OCI-LY3 (cell line): ENCODE results near the gene CDH23.

Experiments used
- H2AFZ ChIP-seq: fragments of 200-600, 300-600 bp; shearing (Covaris generic); 2 replicates; pipeline ENCODE4 v1.6.0; 2014; ENCODE audit warnings: antibody characterized with exemption, low read depth, low read length
- H3K27ac ChIP-seq: fragments of 200-600, 300-600 bp; sonication (generic); 2 replicates; pipeline ENCODE4 v1.5.1; 2014; ENCODE audit warnings: mild to moderate bottlenecking, low read length, moderate library complexity, mixed read lengths
- H3K27me3 ChIP-seq: fragments of 200-600, 300-600 bp; sonication (generic); 2 replicates; pipeline ENCODE4 v1.6.1; 2014; ENCODE audit warnings: low read depth, low read length, mixed read lengths
- H3K36me3 ChIP-seq: fragments of 200-600, 300-600 bp; sonication (generic); replicated peaks from 2 replicates; pipeline ENCODE3; 2014; ENCODE audit warnings: low read depth, low read length, mixed read lengths
- H3K4me1 ChIP-seq: fragments of 300-600, 200-600 bp; sonication (generic); 2 replicates; pipeline ENCODE4 v1.6.1; 2014; ENCODE audit warnings: low read length, mixed read lengths
- H3K4me2 ChIP-seq: fragments of 200-600, 300-600 bp; sonication (generic); 2 replicates; pipeline ENCODE4 v1.6.1; 2014; ENCODE audit warnings: low read length, mixed read lengths
- H3K4me3 ChIP-seq: fragments of 300-600, 200-600 bp; sonication (generic); 2 replicates; pipeline ENCODE4 v1.5.1; 2014; ENCODE audit warnings: antibody characterized with exemption, mild to moderate bottlenecking, low read length, moderate library complexity
- H3K79me2 ChIP-seq: fragments of 300-600, 200-600 bp; shearing (Covaris generic); 2 replicates; pipeline ENCODE4 v1.6.1; 2014; ENCODE audit warnings: mild to moderate bottlenecking, low read length, mixed read lengths
- H3K9ac ChIP-seq: fragments of 300-600, 200-600 bp; shearing (Covaris generic); 2 replicates; pipeline ENCODE4 v1.6.0; 2014; ENCODE audit warnings: mild to moderate bottlenecking, low read length, moderate library complexity
- H3K9me3 ChIP-seq: fragments of 200-600, 300-600 bp; shearing (Covaris generic); 2 replicates; pipeline ENCODE4 v1.6.1; 2014; ENCODE audit warnings: low read length, mixed read lengths; ENCODE audit not compliant: insufficient read depth
- H4K20me1 ChIP-seq: fragments of 200-600, 300-600 bp; sonication (generic); 2 replicates; pipeline ENCODE4 v1.6.1; 2016; ENCODE audit warnings: low read length, mixed read lengths; ENCODE audit not compliant: insufficient read depth
- EZH2phosphoT487 ChIP-seq: fragments of 200-600 bp; shearing (Covaris generic); IDR thresholded peaks from 2 replicates; pipeline ENCODE4 v1.6.1; 2018; ENCODE audit warnings: antibody characterized with exemption, mixed run types, low read depth
- TF ChIP-seq, protein P1 (sequence below): fragments of 200-600, 300-600 bp; sonication (generic); IDR thresholded peaks from 2 replicates; pipeline ENCODE4 v1.5.1; 2014; ENCODE audit warnings: antibody characterized with exemption, low read length, low read depth

CDH23 gene

DNA sequence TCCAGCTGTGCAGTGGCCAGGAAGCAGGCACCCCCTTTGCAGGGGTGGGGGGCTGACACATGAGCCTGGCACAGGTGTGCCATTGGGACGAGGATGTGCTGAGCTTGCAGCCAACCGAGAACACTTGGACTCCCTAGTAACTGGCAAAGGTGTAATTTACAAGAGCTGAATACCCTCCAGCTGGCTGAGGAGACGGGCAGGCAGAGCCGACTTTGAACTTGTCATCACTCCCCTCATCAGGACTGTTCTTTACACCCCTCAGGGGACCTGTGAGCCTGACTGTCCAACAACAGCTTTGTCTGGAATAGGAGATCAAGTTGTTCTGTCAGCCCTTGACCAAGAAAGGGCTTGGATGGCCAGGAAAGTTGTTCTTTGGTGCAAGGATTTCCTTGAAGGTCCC lies 61.2 kb downstream of the CDH23 start:
- Histone ChIP-seq H3K27me3 (peaks cover 5% of the 10 kb centered on the region; the same call in 1 of the 2 replicates), H3K27ac (no peak overlapping the region), H3K4me2 (no peak overlapping the region), H3K4me1 (no peaks in the 10 kb centered on the region), H3K36me3 (no peaks in the 10 kb centered on the region), H3K79me2 (no peaks in the 10 kb centered on the region), H4K20me1 (no peaks in the 10 kb centered on the region), H3K4me3 (no peak overlapping the region), H2AFZ (no peak overlapping the region), H3K9ac (no peak overlapping the region), H3K9me3 (no peaks in the 10 kb centered on the region)
- TF ChIP-seq EZH2phosphoT487: no peak
- TF ChIP-seq, protein P1, sequence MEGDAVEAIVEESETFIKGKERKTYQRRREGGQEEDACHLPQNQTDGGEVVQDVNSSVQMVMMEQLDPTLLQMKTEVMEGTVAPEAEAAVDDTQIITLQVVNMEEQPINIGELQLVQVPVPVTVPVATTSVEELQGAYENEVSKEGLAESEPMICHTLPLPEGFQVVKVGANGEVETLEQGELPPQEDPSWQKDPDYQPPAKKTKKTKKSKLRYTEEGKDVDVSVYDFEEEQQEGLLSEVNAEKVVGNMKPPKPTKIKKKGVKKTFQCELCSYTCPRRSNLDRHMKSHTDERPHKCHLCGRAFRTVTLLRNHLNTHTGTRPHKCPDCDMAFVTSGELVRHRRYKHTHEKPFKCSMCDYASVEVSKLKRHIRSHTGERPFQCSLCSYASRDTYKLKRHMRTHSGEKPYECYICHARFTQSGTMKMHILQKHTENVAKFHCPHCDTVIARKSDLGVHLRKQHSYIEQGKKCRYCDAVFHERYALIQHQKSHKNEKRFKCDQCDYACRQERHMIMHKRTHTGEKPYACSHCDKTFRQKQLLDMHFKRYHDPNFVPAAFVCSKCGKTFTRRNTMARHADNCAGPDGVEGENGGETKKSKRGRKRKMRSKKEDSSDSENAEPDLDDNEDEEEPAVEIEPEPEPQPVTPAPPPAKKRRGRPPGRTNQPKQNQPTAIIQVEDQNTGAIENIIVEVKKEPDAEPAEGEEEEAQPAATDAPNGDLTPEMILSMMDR: no peak

DNA sequence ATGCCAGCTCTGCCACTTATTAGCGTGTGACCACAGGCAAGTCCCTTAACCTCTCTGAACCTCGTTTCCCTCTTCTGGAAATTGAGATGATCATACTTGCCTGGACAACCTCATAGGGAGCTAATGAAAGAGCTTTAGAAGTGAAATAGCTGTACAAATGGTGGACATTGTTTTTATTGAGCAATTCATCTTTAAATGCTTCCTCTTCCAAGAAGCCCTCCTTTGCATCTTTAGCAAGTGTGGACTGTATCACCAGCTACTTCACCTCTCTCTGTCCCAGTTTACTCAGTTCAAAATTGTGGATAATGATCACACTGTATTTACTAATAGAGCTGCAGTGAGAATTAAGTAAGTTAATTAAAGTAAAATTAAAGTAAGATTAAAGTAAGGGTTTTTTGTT lies 61.7 kb downstream of the CDH23 start:
- no peaks in the 10 kb centered on the region for H3K9me3 ChIP-seq
- no peak overlapping the region for H3K4me3 ChIP-seq
- H3K27me3 ChIP-seq: peaks cover 5% of the 10 kb centered on the region; the same call in 1 of the 2 replicates
- no peaks in the 10 kb centered on the region for H3K79me2 ChIP-seq
- no peak overlapping the region for H3K9ac ChIP-seq
- no peak overlapping the region for H2AFZ ChIP-seq
- no peaks in the 10 kb centered on the region for H3K4me1 ChIP-seq
- H3K36me3 ChIP-seq: no peaks in the 10 kb centered on the region
- TF ChIP-seq, protein P1: no peak
- TF ChIP-seq EZH2phosphoT487: no peak
- H4K20me1 ChIP-seq: no peaks in the 10 kb centered on the region
- H3K27ac ChIP-seq: no peak overlapping the region
- no peak overlapping the region for H3K4me2 ChIP-seq

DNA sequence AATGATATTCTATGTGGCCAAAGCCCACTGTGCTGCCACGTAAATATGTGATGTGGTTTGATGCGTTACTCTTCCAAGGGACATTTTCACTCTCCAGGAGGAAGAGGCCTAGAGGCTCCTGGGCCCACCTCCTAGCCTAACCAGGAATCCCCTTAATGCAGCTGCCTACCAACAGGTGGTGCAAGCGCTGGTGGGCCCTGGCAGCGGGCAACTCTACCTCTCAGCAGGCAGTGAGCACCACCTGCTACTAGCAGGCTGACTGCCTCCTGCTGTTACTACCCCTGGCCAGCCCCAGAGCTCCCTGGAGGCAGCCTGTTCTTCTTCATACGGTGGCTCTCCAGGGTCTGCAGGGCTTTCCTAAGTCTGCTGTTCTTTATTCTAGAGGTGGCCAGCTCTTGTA lies 62.8 kb downstream of the CDH23 start:
- Histone ChIP-seq H3K4me1 (no peaks in the 10 kb centered on the region), H3K27ac (no peak overlapping the region), H2AFZ (no peak overlapping the region), H3K27me3 (peaks cover 5% of the 10 kb centered on the region; the same call in 1 of the 2 replicates), H4K20me1 (no peaks in the 10 kb centered on the region), H3K9ac (no peak overlapping the region), H3K79me2 (no peaks in the 10 kb centered on the region), H3K36me3 (no peaks in the 10 kb centered on the region), H3K9me3 (no peaks in the 10 kb centered on the region), H3K4me2 (no peak overlapping the region), H3K4me3 (no peak overlapping the region)
- TF ChIP-seq, protein P1: no peak
- no peak for TF ChIP-seq EZH2phosphoT487

DNA sequence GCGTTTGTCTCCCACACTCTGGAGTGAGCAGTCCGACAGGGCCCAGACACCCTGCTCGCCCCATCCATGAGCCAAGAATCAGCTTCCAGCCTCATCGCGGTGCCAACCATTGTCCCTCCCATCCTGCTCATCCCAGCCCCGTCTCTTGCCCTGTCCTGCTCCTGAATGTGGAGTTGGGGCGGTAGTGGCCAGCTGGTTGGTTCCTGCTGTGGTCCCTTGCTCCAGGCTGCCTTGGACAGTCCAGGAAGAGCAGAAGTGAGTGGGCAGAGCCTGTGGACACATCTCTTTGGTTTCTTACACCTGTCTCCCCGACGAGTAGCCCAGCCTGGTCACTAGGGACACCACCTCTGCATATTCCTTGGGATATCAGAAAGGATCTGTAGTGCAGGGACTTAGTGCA lies 63.9 kb downstream of the CDH23 start:
- H3K36me3 ChIP-seq: no peaks in the 10 kb centered on the region
- H3K4me2 ChIP-seq: no peak overlapping the region
- H3K9ac ChIP-seq: no peak overlapping the region
- H3K27me3 ChIP-seq: peaks cover 5% of the 10 kb centered on the region; the same call in 1 of the 2 replicates
- H3K4me3 ChIP-seq: no peak overlapping the region
- H3K4me1 ChIP-seq: no peaks in the 10 kb centered on the region
- H4K20me1 ChIP-seq: no peaks in the 10 kb centered on the region
- no peak overlapping the region for H2AFZ ChIP-seq
- H3K9me3 ChIP-seq: no peaks in the 10 kb centered on the region
- no peak overlapping the region for H3K27ac ChIP-seq
- TF ChIP-seq, protein P1: no peak
- TF ChIP-seq EZH2phosphoT487: no peak
- H3K79me2 ChIP-seq: no peaks in the 10 kb centered on the region
